Liver (tissue), 3 donors: ENCODE results near the gene GIMAP8.

Experiments used
- CTCF ChIP-seq: fragments of 150-350 bp; IDR thresholded peaks from 2 replicates; pipeline ENCODE4 v1.5.1; 2017; ENCODE audit warnings: improper control_type of control experiment, low read depth, low read length; ENCODE audit not compliant: missing input control
- MAX ChIP-seq: IDR thresholded peaks from 2 replicates; pipeline ENCODE4 v1.6.1; 2016; ENCODE audit warnings: antibody characterized with exemption
- RAD21 ChIP-seq, 2 donors: IDR thresholded peaks; 2 replicates each; pipeline ENCODE4 v1.6.1; 2016; ENCODE audit warnings: antibody characterized with exemption in 2 of 2, mild to moderate bottlenecking in 2 of 2
- REST ChIP-seq: IDR thresholded peaks from 2 replicates; pipeline ENCODE4 v1.6.1; 2016; ENCODE audit warnings: antibody characterized with exemption, mild to moderate bottlenecking
- ZBTB33 ChIP-seq: IDR thresholded peaks from 2 replicates; pipeline ENCODE4 v1.6.1; 2016; ENCODE audit warnings: antibody characterized with exemption
- donor health status: healthy.
- donor health status: healthy.

GRCh38 chr7:150431839-150432658, 18.4 kb upstream of the GIMAP8 start:
- TF ChIP-seq CTCF = no peak
- no peak for TF ChIP-seq ZBTB33
- no peak for TF ChIP-seq MAX
- TF ChIP-seq RAD21 (IDR thresholded peaks at IDR 0.05) = no peak
- no peak for TF ChIP-seq REST
